Renal cortical epithelial cell (primary cell): ENCODE data around the gene PFDN1. TPM values are rescaled to one million over a fixed set of nuclear protein-coding genes. Genes with fewer than 3 reads are reported as not detected.

ENCODE experiments used
- DNase-seq: peaks from one replicate; pipeline ENCODE4 v3.0.0-alpha.2; 2011; ENCODE audit warnings: low read depth
- total RNA-seq: library from RNA; depleted of rRNA; stranded (reverse); fragments of >200 nt; gene quantifications from 2 replicates; pipeline ENCODE4 v1.2.3, GENCODE V29; 2014

PFDN1 gene
- total RNA-seq, 1 donor from 2014 or later: 76.4 TPM

DNA sequence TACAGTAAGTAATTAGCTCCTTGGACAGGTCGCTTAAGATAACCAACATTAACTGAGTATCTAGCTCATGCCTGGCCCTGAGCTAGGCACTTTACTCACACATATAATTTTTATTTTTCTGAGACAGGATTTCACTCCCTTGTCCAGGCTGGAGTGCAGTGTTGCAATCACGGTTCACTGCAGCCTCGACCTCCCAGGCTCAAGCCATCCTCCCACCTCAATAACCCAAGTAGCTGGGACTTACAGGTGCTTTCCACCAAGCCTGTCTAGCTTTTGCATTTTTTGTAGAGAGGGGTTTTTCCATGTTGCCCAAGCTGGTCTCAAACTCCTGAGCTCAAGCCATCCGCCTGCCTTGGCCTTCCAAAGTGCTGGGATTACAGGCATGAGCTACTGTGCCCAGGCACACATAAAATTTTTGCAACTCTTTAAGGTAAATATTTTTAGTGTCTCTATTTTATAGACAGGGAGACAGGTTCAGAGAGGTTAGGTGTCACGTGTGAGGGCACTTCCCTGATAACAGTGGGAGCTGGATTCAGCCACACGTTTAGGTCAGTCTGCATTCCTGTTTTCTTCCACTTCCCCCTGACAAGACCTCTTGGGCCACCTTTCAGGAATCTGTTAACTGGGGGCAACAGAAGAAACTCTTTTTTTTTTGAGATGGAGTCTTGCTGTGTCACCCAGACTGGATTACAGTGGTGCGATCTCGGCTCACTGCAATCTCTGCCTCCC is 25.3 kb upstream of the PFDN1 start:
- no peak for DNase-seq

DNA sequence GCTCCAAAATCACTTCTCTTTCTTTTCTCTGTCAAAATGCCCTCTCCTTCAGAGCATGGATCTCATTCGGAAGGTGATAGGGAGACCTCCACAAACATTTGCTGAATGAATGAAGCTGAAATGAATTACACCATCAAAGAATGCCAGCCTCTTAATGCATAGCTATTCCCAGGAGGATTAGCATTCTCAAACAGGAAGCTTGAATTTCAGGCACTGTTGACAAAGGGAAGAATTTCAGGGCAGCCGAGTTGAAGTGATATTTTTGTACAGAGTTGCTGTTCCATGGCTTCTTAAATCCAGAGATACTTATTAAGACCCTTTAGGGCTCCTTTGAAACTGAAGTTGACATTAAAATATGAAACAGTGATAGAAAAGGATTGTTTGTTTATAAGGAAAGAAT is 24.7 kb upstream of the PFDN1 start:
- no peak for DNase-seq

DNA sequence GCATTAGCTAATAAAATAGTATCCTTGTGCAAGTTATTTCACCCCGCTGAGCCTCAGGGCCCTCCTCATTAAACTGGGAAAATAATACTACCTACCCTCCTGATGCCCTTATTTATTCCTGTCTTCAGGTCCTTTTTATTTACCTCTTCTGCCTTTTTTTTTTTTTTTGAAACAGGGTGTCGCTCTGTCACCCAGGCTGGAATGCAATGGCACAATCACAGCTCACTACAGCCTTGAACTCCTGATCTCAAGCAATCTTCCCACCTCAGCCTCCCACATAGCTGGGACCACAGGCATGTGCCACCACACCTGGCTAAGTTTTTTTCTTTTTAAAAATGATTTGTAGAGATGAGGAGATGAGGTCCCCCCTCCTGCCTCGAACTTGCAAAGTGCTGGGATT is 22.6 kb upstream of the PFDN1 start:
- no peak for DNase-seq

DNA sequence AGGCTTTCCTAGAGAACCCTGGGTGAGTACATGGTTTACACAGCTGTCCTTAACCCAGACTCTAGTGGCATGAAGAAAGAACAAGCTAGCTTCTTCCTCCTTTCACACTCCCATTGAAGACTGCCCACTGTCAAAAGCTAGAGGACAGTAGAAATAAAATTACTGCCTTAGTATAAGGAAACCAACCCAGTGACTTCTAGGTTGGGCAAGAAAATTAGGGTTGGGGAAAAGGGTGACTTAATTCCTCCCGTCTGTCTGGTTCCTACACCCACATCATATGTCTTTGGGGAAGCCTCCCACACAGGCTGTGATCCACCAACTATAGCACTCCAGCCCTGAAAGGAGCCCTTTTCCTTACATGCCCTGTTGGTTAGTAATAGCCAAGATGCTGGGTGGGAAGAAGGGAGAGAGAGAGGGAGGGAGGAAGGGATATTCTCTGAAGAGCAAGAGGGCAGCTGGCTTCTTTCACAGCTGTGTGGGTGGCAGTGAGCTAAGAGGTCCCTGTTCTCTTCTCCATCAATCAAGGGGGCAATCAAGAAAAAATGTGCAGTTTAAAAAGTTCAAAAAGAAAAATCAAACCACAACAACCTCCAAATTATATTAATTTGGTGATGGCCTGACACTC is 21.8 kb upstream of the PFDN1 start:
- no peak for DNase-seq

DNA sequence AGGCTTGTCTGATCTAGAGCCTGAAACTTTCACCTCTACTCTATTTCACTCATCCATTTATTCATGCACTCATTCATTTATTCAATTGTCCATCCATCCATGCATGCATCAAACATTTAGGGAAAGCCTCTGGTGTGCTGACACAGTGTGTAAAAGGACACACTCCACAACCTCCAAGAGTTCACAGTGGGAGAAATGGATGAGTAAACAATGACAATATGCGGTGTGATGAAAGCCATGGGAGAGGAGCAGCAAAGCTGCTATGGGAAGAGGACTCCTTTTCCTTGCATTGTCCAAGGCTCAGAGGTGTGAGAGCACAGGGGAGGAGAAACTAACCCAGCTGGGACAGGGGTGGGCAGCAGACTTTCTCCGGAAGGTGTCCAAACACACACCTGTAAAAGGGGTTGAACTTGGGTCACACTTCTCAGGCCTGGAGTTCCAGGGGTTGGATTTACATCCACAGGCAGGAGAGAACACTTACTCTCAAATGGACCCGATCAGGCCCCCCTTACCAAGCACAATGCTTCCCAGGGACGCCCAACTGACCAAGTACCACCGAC is 21.2 kb upstream of the PFDN1 start:
- peak; percentile 85 for DNase-seq

DNA sequence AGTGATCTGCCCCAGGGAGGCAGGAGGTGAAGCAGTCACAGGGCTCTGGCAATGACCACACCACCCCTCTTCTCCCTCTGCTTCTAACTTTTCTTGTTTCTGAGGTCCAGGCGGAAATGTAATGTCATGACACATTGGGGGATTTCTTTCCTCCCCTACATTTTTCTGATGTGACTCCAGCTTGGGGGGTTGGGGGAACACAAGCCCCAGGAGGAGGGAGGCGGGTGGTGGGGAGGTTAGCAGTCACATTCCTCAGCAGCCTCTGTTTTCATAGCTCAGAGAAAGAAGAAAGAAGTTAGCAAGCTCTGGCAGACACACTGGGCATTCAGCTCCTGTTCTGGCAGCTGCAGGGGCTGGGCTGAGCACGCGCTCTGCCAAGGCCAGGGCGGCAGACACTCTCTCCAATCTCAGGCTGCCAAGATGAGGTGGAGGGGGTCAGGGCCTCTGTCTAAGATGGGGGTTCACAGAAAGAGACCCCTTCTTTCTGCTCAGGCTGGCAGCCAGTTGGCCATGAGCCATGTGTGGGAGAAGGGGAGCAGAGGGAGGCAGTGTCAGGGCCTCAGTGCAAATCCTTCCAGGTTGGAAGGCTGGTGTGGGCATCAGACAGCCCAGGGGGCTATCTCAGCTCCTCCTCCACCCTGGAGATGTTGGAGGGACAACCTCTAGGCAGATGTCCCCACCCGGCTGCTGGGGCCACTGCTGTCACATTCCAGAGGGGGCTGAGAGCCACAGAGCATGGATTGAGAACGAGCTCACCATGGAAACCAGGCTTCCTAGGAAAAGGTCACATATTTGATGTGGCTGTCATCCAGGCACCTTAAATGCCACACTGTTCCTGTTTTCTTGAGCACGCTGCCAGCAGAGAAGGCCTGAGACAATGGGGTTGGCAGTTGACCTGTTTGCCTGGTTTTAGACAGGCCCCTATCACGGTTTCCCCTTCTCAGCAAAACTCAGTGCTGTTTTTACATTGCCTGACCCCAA is 20.1 kb upstream of the PFDN1 start:
- peak; percentile 94 for DNase-seq

DNA sequence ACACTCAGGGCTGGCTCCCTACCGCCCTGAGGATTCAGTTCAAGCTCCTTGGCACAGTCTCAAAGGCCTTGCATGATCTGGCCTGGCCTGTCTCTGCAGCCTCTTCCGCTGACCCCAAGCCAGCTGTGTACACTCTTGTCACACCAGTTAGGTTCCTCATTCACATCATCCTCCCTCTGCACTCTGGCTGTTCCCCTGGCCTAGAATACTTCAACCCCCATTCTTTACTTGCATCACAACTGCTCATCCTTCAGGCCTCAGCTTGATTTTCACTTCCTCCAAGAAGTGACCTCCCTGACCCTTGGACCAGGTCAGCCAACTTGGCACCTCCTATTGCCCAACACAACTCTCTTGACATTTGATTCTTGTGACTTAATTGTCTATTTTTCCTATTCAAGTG is 18.9 kb upstream of the PFDN1 start:
- DNase-seq: no peak

DNA sequence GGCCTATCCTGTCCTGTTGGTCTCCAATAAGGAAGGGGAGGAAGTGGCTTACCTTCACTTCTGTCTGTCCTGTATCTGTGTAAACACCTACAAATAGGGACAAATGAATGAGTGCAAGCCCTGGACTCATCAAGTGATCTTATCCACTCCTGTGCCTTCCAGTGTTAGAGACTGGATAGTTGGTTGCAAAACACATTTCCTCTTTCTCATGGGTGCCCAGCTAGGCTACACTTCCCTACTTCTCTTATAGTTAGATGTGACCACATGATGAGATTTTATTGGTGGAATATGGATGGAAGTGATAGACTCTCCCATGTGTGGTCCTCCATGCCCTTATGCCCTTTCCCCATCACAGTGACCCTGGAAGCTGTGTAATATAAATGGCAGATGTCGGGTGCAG is 16.9 kb upstream of the PFDN1 start:
- no peak for DNase-seq

DNA sequence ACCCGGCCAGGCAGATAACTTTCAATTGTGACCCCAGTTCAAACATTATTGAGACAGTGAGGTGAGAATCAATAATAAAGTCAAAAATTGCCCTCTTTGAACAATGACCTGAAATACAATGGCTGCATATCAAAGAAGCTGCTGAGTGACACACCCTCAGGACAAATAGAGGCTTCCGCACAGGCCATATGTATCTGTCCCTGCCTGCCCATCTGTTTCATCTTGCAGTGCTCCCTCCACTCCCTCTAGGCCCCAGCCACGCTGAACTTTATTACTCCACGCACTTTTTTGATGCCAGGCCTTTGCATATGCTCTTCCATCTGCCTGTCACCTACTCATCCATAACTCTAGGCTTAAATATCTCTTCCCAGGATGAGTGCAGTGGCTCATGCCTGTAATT is 15.9 kb upstream of the PFDN1 start:
- DNase-seq: no peak

DNA sequence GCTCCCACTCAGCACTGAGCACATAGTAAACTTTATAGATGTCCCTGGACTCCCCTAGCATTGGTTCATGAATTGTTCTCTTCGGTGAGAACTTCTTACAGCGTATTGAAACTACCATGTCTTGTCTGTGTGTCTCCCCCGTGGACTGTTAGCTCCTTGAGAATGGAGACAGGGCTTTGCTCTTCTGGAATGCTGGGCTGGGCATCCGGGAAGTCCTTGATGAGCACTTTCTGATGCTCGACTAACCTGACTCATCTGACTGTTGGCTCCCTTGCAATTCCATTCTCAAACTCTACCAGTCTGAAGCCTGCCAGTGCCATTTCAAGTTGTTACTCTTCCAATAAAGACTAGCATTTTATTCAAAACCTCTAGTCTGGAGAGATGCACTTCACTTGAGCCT is 15.0 kb upstream of the PFDN1 start:
- DNase-seq: peak; percentile 77

DNA sequence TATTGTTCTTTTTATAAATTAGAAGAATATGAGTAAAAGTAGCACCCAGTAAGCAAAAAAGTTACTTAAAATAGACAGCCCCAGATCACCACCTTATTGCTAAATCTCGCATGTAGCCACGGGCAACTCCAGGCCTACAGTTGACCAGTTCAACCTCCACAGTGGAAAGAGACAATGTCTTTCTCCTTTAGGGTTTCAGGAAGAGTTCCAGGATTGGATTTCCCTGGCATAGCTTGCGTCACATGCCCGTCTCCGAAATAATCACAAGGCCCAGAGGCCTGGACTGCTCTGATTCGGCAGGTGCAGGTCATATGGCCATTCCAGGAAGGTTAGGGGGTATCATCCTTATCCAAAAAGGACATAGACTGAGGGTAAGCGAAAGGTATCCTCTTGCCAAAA is 9.9 kb upstream of the PFDN1 start:
- no peak for DNase-seq

DNA sequence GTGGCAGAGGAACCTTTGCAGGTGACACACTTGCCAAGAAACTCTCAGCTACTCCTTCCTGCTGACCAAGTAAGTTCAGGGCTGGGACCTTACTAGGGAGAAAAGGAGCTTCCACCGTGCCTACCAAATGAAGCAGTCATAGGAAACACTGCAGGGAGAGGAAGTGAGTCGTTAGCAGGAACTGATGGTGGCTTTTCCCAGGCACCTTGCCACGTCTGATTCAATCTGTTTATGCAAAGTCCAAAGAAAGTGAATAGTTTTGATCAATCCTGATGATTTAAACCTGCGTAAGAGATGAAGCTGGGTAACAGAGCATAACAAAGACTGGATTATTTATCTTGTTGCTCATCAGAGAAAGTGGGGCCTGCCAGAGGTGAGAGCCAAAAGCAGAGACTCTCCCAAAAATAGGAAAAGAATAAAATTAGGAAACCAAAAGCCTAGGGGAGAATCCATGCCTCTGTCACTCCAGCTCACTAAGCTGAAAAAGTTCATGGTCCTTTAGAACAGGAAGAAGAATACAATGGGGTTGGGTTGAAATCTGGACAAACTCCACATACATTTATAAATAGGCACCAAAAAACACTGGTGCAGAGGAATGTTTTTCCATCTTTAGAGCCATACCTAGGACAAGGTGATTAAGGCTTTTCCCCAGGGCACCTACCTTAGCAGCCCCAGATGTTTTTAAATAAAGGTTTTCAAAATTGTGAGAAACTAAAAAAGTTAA is 9.3 kb upstream of the PFDN1 start:
- peak; percentile 93 for DNase-seq

DNA sequence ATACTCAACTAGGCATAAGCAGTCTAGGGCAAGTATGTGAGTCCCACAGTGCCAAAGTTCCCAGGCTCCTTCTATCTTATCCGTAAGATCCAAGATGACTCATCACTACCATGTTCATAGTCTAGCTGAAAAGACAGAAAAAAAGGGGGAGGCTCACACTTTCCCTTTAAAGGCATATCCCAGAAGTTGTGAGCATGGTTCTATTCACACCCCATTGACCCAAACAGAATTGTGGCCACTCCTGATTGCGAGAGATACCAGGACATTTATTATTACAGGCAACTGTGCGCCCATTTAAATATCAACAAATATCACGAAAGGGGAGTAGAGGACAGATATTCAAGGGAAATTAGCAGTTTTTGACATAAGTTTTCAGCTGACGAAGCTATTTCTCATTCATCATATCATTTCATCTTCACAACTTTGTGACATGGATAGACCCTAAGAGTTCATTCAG is 8.1 kb upstream of the PFDN1 start:
- DNase-seq: peak; percentile 92

DNA sequence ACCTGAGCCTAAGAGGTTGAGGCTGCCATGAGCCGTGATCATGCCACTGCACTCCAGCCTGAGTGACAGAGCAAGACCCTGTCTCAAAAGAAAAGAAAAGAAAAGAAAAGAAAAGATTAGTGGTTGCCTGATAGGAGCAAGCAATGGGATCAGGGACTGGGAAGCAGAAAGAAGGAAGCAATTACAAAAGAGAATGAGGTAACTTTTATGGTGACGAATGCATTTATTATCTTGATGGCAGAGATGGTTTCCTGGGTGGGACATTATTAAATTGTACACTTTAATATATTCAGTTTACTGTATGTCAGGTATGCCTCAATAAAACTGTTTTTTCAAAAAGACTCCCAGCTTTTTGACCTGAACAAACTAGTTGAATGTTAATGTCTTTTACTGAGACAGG is 7.5 kb upstream of the PFDN1 start:
- no peak for DNase-seq

DNA sequence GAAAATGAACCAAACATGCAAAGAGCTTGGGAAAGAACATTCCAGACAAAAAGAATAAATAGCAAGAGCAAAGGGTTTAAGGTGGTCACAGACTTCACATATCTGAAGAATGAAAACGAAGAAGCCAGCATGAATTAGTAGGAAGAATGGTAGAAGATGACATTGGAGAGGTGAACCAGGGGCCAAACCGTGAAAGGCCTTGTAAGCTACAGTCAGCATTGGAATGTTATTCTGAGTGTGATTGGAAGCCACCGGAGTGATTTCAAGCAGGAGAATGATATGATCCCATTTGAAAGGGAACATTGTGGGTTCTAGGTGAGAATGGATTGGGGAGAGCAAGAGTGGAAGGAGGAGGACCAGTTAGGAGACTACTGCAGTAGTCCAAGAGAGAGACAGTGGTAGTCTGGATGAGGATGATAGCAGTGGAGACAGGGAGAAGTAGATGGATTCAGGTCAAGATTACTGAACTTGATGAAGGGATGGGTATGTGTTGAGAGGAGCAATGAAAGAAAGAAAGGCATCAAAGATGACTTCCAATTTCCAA is 6.9 kb upstream of the PFDN1 start:
- DNase-seq: no peak

DNA sequence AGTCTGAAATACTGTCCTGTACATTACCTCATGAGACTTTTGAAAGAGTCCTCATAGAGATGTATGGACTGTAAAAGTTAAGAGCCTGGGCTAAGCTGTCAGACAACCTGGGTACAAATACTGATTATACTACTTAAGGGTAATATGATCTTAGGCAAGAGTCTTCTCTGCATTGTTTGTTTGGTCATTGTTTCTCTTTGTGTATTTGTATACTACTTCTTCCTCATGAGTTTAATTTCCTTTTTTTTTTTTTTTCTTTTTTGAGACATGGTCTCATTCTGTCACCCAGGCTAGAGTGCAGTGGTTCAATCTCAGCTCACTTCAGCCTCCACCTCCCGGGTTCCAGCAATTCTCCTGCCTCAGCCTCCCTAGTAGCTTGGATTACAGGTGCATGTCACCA is 2.6 kb upstream of the PFDN1 start:
- DNase-seq: no peak

DNA sequence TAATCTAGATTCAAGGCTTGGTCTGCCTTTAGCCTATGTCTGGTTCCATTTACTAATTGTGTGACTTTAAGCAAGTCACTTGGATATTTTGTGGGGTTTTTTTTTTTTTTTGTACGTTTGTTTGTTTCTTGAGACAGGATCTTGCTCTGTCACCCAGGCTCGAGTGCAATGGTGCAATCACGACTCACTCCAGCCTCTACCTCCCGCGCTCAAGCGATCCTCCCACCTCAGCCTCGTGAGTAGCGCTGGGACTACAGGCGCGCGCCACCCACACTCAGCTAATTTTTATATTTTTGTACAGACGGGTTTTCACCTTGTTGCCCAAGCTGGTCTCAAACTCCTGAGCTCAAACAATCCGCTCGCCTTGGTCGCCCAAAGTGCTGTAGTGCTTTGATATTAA is 1.1 kb upstream of the PFDN1 start:
- DNase-seq: no peak

DNA sequence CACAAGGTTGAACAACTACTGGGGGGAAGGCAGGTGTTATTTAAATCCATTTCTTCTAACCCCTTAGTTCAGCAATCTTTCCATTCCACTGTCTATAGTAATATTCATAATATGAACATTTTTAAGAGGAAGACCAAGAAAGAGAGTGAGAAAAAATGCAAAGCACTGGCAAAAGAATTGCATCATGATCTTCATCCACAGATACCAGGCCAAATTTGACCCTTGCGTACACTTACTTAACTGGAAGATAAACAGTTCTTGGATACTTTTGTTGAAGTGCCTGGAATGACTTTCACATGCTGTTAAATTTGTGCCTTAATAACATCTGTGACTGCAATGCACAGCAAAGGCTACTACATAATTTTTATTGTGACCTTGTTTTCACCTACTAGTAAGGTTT is 1.8 kb downstream of the PFDN1 start:
- no peak for DNase-seq

DNA sequence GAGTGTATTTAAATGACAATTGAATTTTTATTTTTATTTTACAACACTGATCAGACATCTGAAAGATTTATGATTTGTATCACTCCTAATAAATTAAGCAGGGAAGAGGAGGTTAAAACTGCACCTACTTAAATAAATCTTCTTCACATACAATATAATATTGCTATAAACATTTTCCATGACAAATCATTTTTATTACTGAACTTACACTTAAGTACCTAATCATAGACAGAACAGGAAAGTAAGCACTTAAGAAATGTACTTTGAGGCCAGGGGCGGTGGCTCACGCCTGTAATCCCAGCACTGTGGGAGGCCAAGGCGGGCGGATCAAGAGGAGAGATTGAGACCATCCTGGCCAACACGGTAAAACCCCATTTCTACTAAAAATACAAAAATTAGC is 3.8 kb downstream of the PFDN1 start:
- no peak for DNase-seq

DNA sequence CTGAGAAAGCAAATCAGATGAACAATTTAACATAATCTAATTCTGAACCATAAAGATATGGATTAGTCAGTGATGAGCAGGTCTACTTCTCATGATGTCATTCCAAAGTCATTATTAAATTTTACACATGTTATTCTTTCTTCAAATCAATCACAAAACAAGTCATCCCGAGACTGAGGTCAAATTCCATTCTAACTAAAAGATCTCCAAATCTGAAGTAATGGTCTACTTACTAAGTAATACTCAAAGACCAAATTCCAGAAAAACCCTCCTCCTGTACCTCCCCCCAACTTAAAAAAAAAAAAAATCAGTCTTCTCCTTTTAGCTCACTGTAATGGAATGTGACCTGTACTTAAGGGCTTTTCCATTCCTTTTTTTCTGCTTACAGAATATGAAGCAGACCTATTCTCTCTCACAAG is 4.7 kb downstream of the PFDN1 start:
- peak; percentile 89 for DNase-seq

DNA sequence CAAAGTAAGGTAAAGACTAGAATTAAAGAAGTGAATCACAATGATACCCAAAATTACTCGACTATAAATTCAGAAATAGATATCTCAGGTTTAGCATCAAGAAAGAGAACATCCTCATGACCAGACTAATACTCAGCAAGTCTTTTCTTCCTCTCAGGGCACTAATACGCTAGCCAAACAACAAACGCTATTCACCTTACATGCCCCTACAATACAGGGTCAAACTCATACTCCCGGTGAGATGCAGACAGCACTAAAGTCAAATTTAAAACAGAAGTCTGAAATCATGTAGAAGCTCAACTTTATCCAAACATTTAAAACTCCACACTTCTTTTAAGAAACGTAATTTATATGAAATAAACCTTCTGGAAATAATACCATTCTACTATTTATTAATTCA is 5.6 kb downstream of the PFDN1 start:
- DNase-seq: no peak
